Lung (tissue), 16 donors: ENCODE results near the gene TOX2. TPM values are rescaled to one million over a fixed set of nuclear protein-coding genes. Genes with fewer than 3 reads are reported as not detected.

Experiments used
- ATAC-seq: fragments of 200-7000 bp; cut with Tn5 transposase; one replicate; pipeline ENCODE4 v1.9.1; 2020; ENCODE audit warnings: moderate number of reproducible peaks; ENCODE audit not compliant: insufficient read depth, low FRiP score
- DNase-seq, 3 donors: peaks; one replicate each; pipeline ENCODE4 v3.0.0-alpha.2; 2013 to 2017
- H3K27ac ChIP-seq, 2 donors: one replicate each; pipeline ENCODE4 v1.5.1; 2013; ENCODE audit warnings: mild to moderate bottlenecking in 2 of 2, moderate library complexity in 2 of 2, control low read depth in 1 of 2, inconsistent platforms in 1 of 2, low read depth in 1 of 2, low read length in 1 of 2
- H3K27me3 ChIP-seq, 3 donors: one replicate each; pipeline ENCODE4 v1.5.1; 2013; ENCODE audit warnings: low read length in 2 of 3; ENCODE audit not compliant: control insufficient read depth in 3 of 3, insufficient read depth in 3 of 3
- H3K36me3 ChIP-seq, 4 donors: one replicate each; pipeline ENCODE4 v1.5.1; 2013; ENCODE audit warnings: low read length in 4 of 4, mild to moderate bottlenecking in 1 of 4, moderate library complexity in 1 of 4; ENCODE audit not compliant: control insufficient read depth in 4 of 4, insufficient read depth in 4 of 4
- H3K4me1 ChIP-seq, 5 donors: one replicate each; pipeline ENCODE4 v1.5.1; 2013; ENCODE audit warnings: low read length in 5 of 5, mild to moderate bottlenecking in 2 of 5, moderate library complexity in 1 of 5; ENCODE audit not compliant: control insufficient read depth in 5 of 5, insufficient read depth in 5 of 5
- H3K4me3 ChIP-seq: one replicate; pipeline ENCODE4 v1.5.1; 2013; ENCODE audit warnings: mild to moderate bottlenecking, control low read depth, moderate library complexity
- H3K9ac ChIP-seq, 2 donors: one replicate each; pipeline ENCODE4 v1.5.1; 2013; ENCODE audit warnings: low read length in 2 of 2, control low read depth in 1 of 2; ENCODE audit not compliant: insufficient read depth in 1 of 2
- H3K9me3 ChIP-seq, 4 donors: one replicate each; pipeline ENCODE4 v1.5.1; 2013; ENCODE audit warnings: low read length in 3 of 4, mild to moderate bottlenecking in 1 of 4, moderate library complexity in 1 of 4; ENCODE audit not compliant: control insufficient read depth in 4 of 4, insufficient read depth in 3 of 4
- CTCF ChIP-seq: IDR thresholded peaks from 2 replicates; pipeline ENCODE4 v1.5.1; 2012; ENCODE audit warnings: mild to moderate bottlenecking; ENCODE audit errors: control extremely low read depth, extremely low read depth
- WGBS, 2 donors: extraction: QIAGEN DNeasy Blood & Tissue Kit; methylation state at CpG; one replicate each; pipeline ENCODE4 v1.1.7; 2013; 5-methylcytosine and 5-hydroxymethylcytosine counted together
- long read RNA-seq, 5 donors: transcript quantifications; one replicate each; lab custom pipeline, GENCODE V29; 2026
- polyA plus RNA-seq, 2 donors: library from polyadenylated mRNA; stranded (reverse); fragments of 200-250 nt; gene quantifications; one replicate each; pipeline ENCODE4 v1.2.1, GENCODE V29; 2013
- total RNA-seq, 2 donors: library from RNA; depleted of rRNA in 1 of 2; stranded (reverse); fragments of >200 nt in 1 of 2; gene quantifications; one replicate each; pipeline ENCODE4 v1.2.1, GENCODE V29; 2014 to 2021
- donor health status: control.
- donor health status: control.
- donor health status: Bipolar disorder and iron deficiency.
- donor health status: healthy.
- donor health status: DM: yes; HTN: yes; CAD: no.

The TOX2 gene
- total RNA-seq (10 to 100 TPM; 12.0 to 25.5 TPM), polyA plus RNA-seq (10 to 100 TPM; 13.5 to 19.8 TPM)
- long read RNA-seq, donor 1, partial matches to known transcripts: 0 of 2 reads
- long read RNA-seq, donor 1, other reads (novel, unspliced or antisense): 0 of 2 reads
- long read RNA-seq, donor 2: 0 reads
- long read RNA-seq, donor 3, partial matches to known transcripts: 0 of 1 reads
- long read RNA-seq, donor 3, other reads (novel, unspliced or antisense): 0 of 1 reads
- long read RNA-seq, donor 4, partial matches to known transcripts: 11 of 12 reads
- long read RNA-seq, donor 4, other reads (novel, unspliced or antisense): 0 of 12 reads
- long read RNA-seq, donor 5, partial matches to known transcripts: 0 of 2 reads
- long read RNA-seq, donor 5, other reads (novel, unspliced or antisense): 0 of 2 reads

GRCh38 chr20:43914311-43915210 is at the start of gene TOX2:
TOX2 (plus strand) TSS chr20:43914852; CDS start chr20:43914892, 40 bp downstream.
- DNase-seq (peak; percentile 69 to 79 (median 72)), ATAC-seq (peak; percentile 14)
- Histone ChIP-seq H3K27me3 (peaks cover 0 to 21% (median 2%) of the 10 kb centered on the region in 3 donors), H3K4me3 (peak within 1 kb of the TSS; percentile 83), H3K9me3 (peaks cover 0 to 16% (median 4%) of the 10 kb centered on the region in 4 donors), H3K9ac (peak within 1 kb of the TSS in 1 of 2 donors; percentile 62), H3K27ac (peak within 1 kb of the TSS in 1 of 2 donors; percentile 87), H3K36me3 (no peaks in the 10 kb centered on the region), H3K4me1 (peaks cover 0 to 14% (median 5%) of the 10 kb centered on the region in 5 donors)
- 3 to 4% methylated on average over 66 to 111 of the region's 111 CpGs for WGBS, 2 donors
- TF ChIP-seq CTCF: no peak

GRCh38 chr20:43868091-43868490 is 46.6 kb upstream of the TOX2 start:
- Histone ChIP-seq H3K36me3 (no peaks in the 10 kb centered on the region), H3K4me3 (no peak overlapping the region), H3K9ac (no peak overlapping the region), H3K4me1 (peaks cover 0 to 2% (median 0%) of the 10 kb centered on the region in 5 donors), H3K9me3 (no peaks in the 10 kb centered on the region), H3K27me3 (no peaks in the 10 kb centered on the region), H3K27ac (no peak overlapping the region)
- no peak for TF ChIP-seq CTCF
- no peak for DNase-seq
- no peak for ATAC-seq
- WGBS, 2 donors: 95 to 96% methylated on average over 1 of the region's 1 CpG

GRCh38 chr20:43870484-43870883 is 44.2 kb upstream of the TOX2 start:
- no peak for TF ChIP-seq CTCF
- no peak for ATAC-seq
- H3K36me3 ChIP-seq: no peaks in the 10 kb centered on the region
- peak in 1 of 3 donors; percentile 9 for DNase-seq
- no peaks in the 10 kb centered on the region for H3K27me3 ChIP-seq
- no peaks in the 10 kb centered on the region for H3K4me1 ChIP-seq
- no peak overlapping the region for H3K4me3 ChIP-seq
- no peaks in the 10 kb centered on the region for H3K9me3 ChIP-seq
- H3K9ac ChIP-seq: no peak overlapping the region
- H3K27ac ChIP-seq: no peak overlapping the region
